Measurements from ENCODE around the gene TAS2R39.
"Not testable (repeated sequence)": the region's sequence is repeated elsewhere in the genome, so short reads cannot be mapped to it uniquely, and the experiment has no call there.

TAS2R39 gene

DNA sequence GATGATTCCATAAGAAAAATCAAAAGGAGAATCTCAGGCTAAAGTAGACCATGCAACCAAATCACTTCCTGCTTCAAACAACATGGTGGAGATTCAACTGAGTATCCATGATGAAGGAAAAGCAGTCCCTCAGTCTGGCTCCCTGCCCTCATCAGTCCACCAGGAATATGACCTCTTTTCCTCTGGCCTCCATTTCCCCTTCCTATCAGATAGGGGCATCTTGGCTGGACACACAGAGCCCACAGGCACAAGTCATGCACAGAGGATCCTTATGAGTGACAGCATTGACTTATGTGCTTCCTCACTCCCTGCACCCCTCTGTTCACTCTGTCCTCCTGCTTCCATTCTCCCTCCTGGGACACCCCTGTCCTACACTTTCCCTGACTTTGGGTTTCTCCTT, 34.6 kb upstream of the TAS2R39 start:
- Histone ChIP-seq H3K9me3 (ENCODE audit: control insufficient read depth, insufficient read depth, low read length) (peaks cover 4% of the 10 kb centered on the region; the same call in 1 of the 2 replicates), H3K27ac (ENCODE audit: low read depth, low read length) (no peak overlapping the region), H3K4me1 (ENCODE audit: control insufficient read depth, low read length) (no peaks in the 10 kb centered on the region), H3K9me2 (replicated peaks; ENCODE audit: control insufficient read depth, low read length) (no peaks in the 10 kb centered on the region), H3K79me2 (ENCODE audit: control insufficient read depth, low read length) (no peaks in the 10 kb centered on the region), H4K20me1 (ENCODE audit: control insufficient read depth, insufficient read depth, low read depth, low read length) (no peaks in the 10 kb centered on the region), H3K36me3 (ENCODE audit: control insufficient read depth, low read length) (no peaks in the 10 kb centered on the region), H3K27me3 (ENCODE audit: control insufficient read depth, low read length) (no peaks in the 10 kb centered on the region), H3F3A (ENCODE audit: control insufficient read depth, insufficient read depth) (no peaks in the 10 kb centered on the region), H3K4me2 (ENCODE audit: low read length) (no peak overlapping the region), H3K4me3 (ENCODE audit: low read length) (no peak overlapping the region)
- no peak for TF ChIP-seq EZH2phosphoT487 (IDR thresholded peaks at IDR 0.05; ENCODE audit: borderline replicate concordance, low read length)
- no peak for TF ChIP-seq CTCF (IDR thresholded peaks at IDR 0.05; ENCODE audit: low read depth, low read length, poor library complexity, severe bottlenecking)

DNA sequence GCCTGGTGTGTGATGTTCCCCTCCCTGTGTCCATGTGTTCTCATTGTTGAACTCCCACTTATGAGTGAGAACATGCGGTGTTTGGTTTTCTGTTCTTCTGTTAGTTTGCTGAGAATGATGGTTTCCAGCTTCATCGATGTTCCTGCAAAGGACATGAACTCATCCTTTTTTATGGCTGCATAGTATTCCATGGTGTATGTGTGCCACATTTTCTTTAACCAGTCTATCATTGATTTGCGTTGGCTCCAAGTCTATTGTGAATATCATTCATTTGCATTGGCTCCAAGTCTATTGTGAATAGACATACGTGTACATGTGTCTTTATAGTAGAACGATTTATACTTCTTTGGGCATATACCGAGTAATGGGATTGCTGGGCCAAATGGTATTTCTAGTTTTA, 32.5 kb upstream of the TAS2R39 start:
- not testable (repeated sequence) for H3K4me3 ChIP-seq (ENCODE audit: low read length); H3K4me1 ChIP-seq (ENCODE audit: control insufficient read depth, low read length); H3K4me2 ChIP-seq (ENCODE audit: low read length); H3K9me2 ChIP-seq (replicated peaks; ENCODE audit: control insufficient read depth, low read length); H3K36me3 ChIP-seq (ENCODE audit: control insufficient read depth, low read length); H3K27me3 ChIP-seq (ENCODE audit: control insufficient read depth, low read length); H3K27ac ChIP-seq (ENCODE audit: low read depth, low read length); H3F3A ChIP-seq (ENCODE audit: control insufficient read depth, insufficient read depth); H3K79me2 ChIP-seq (ENCODE audit: control insufficient read depth, low read length); H4K20me1 ChIP-seq (ENCODE audit: control insufficient read depth, insufficient read depth, low read depth, low read length); H3K9me3 ChIP-seq (ENCODE audit: control insufficient read depth, insufficient read depth, low read length)

GRCh38 chr7:143158617-143159016, 24.6 kb upstream of the TAS2R39 start:
- H3K4me2 ChIP-seq (ENCODE audit: low read length); H3K9me2 ChIP-seq (replicated peaks; ENCODE audit: control insufficient read depth, low read length); H3K36me3 ChIP-seq (ENCODE audit: control insufficient read depth, low read length); H3K4me3 ChIP-seq (ENCODE audit: low read length); H3K9me3 ChIP-seq (ENCODE audit: control insufficient read depth, insufficient read depth, low read length); H4K20me1 ChIP-seq (ENCODE audit: control insufficient read depth, insufficient read depth, low read depth, low read length); H3F3A ChIP-seq (ENCODE audit: control insufficient read depth, insufficient read depth); H3K79me2 ChIP-seq (ENCODE audit: control insufficient read depth, low read length); H3K27me3 ChIP-seq (ENCODE audit: control insufficient read depth, low read length); H3K27ac ChIP-seq (ENCODE audit: low read depth, low read length); H3K4me1 ChIP-seq (ENCODE audit: control insufficient read depth, low read length): not testable (repeated sequence)

GRCh38 chr7:143171697-143172096, 11.5 kb upstream of the TAS2R39 start:
- no peaks in the 10 kb centered on the region for H3K36me3 ChIP-seq (ENCODE audit: control insufficient read depth, low read length)
- no peak overlapping the region for H3K27ac ChIP-seq (ENCODE audit: low read depth, low read length)
- peaks cover 11% of the 10 kb centered on the region for H3K4me1 ChIP-seq (ENCODE audit: control insufficient read depth, low read length)
- no peaks in the 10 kb centered on the region for H3F3A ChIP-seq (ENCODE audit: control insufficient read depth, insufficient read depth)
- no peak overlapping the region for H3K4me2 ChIP-seq (ENCODE audit: low read length)
- H3K4me3 ChIP-seq (ENCODE audit: low read length), result no peak overlapping the region
- H3K27me3 ChIP-seq (ENCODE audit: control insufficient read depth, low read length), result no peaks in the 10 kb centered on the region
- H4K20me1 ChIP-seq (ENCODE audit: control insufficient read depth, insufficient read depth, low read depth, low read length), result no peaks in the 10 kb centered on the region
- H3K79me2 ChIP-seq (ENCODE audit: control insufficient read depth, low read length), result no peaks in the 10 kb centered on the region
- H3K9me3 ChIP-seq (ENCODE audit: control insufficient read depth, insufficient read depth, low read length), result no peaks in the 10 kb centered on the region; the same call in 1 of the 2 replicates
- TF ChIP-seq EZH2phosphoT487 (IDR thresholded peaks at IDR 0.05; ENCODE audit: borderline replicate concordance, low read length) (no peak), CTCF (IDR thresholded peaks at IDR 0.05; ENCODE audit: low read depth, low read length, poor library complexity, severe bottlenecking) (no peak)
- H3K9me2 ChIP-seq (replicated peaks; ENCODE audit: control insufficient read depth, low read length), result no peaks in the 10 kb centered on the region
